T-helper 1 cell treated with Interleukin-12 subunit alpha and Interleukin-12 subunit beta and Interleukin-4 antibody, amounts not matched to agents 30 ng/mL and 1 ng/mL, for 36 hours (primary cell): Measurements from ENCODE around the gene USP51. TPM values are rescaled to one million over a fixed set of nuclear protein-coding genes. Genes with fewer than 3 reads are reported as not detected.
"Not testable (repeated sequence)": the region's sequence is repeated elsewhere in the genome, so short reads cannot be mapped to it uniquely, and the experiment has no call there.

Experiments
- intact Hi-C: fragments of 100-400 bp; cut with micrococcal nuclease; formaldehyde crosslinking; loops from one replicate; pipeline ENCODE4 v1.15.1; 2024
- total RNA-seq: library from RNA; stranded (reverse); gene quantifications from 2 replicates; pipeline ENCODE4 v1.2.3, GENCODE V29; 2022

USP51 gene
- total RNA-seq: 0.98 and 1.2 TPM in 2 replicates

DNA sequence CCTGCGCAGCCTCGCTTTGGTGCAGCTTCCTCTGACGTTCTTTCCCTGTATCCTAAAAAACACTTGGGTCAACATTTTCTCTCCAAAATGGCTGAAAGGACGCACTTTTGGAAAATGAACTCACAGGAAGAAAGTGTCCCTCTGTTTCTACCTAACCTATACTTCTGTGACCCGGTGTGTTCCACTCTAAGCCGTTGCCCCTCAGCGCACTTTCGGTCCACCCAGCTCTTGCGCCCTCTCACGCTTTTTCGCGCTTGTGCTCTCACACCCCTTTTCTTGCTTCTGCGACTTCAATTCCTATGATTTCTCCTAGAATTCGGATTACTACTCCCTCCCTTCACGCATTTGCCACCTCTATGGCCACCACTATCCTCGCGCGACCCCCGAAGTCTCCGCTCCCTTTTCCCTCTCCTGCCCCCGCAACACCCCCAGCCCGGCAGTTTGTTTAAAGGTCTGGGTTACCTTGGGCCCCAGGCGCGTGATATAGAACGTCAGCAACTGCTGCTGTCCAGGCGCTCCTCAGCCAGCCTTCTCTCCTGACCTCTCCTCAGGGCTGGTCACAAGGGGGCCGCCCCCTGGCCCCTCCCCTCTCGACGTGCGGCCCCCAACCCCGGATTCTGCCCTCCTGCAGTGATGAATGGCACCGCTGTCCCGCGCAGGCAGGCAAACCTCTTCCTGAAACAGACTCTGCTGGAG is at the start of gene USP51:
TSS of gene USP51 (minus strand) at position 535 of the 696 bp plus-strand sequence. CDS start 909 bp downstream, outside the sequence.
- intact Hi-C loops: no loop called here

- intact Hi-C loops: no loop called here
These were observed 34.8 kb upstream of the USP51 start for GRCh38 chrX:55524487-55524886.

GRCh38 chrX:55523356-55523755 is 33.7 kb upstream of the USP51 start:
- intact Hi-C loops: no loop called here

DNA sequence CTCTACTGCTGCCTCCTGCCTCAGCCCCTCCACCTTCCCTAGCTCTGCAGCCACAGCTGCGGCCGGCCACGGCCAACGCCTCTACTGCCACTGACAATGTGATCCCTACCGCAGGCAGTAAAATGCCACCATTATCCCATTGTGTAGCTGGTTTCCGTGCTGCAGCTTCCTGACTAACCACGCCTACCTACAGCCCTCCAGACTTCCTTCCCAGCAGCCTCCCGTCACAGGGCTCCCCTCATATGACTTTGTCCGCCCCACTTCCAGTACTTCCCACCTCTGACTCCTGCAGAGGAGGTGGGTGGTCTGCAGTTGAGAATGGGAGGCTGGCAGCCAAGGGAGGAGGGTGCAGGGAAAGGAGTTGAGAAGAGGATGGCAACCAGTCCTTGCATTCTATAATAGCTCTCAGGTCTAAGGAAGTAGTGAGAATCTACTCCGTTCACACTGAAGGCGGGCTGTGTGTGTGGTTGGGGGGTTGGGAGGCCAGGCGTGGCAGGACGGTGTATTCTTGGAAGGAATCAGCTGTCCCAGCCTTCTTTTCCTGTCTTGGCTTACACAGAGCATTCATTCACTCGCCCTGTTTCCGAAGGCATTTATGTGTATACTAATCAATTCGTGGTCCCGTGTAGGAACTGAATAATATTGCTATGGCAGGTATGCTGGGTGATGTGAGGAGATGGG is 33.1 kb upstream of the USP51 start:
- intact Hi-C loops: no loop called here

- intact Hi-C loops: no loop called here
These were observed 32.0 kb upstream of the USP51 start for GRCh38 chrX:55521687-55522086.

GRCh38 chrX:55516794-55517481 is 27.3 kb upstream of the USP51 start:
- intact Hi-C loops: not testable (repeated sequence)

DNA sequence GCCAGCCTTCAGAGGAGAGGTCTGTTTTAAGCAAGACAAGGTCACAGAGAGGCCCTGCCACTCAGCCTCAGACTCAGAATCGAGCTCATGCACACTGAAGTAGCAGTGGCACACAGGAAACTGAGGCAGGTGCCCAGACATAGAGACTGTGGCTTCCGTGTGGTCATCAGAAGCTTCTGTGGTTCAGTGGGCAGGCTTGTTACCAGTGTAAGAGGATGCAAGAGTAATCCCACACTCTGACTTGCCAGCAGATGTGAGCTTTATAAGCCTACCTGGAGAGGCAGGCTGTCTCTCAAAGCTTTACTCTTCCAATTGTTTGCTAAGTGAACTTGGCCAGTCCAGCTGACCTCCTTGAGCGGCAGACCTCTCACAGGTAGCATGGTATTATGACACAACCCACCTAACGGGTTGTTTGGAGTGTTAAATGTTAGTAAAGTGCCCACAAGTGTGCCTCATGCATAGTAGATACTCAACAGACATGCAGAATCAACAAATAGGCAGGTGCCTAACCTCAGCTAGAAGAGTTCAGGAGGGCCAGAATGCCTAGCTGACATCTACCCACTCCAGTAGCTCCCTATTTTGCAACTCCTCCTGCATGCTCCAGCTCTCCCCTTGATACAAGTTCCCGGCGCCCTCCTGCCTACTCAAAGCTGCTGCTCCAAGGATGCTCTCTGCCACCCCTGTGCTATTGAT is 23.5 kb upstream of the USP51 start:
- intact Hi-C loops: not testable (repeated sequence)

GRCh38 chrX:55508410-55509152 is 18.9 kb upstream of the USP51 start:
- intact Hi-C loops: not testable (repeated sequence)

DNA sequence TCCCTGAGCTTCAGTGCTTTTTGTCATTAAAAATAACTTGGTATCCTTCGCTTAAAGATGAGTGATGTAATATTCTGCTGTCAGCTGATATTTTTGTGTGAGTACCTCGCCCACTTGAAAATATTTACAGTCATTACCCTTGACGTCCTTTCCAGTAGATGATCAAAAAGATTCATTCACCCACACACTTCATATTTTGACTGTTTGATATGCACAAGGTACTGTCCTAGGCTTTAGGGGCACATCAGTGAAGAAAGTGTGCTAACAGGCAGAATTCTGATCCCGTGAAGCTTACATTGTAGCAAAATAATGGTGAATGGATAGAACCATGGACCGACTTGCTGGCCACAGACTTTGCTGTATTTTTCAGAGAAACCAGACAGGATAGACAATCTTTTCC is 18.1 kb upstream of the USP51 start:
- intact Hi-C loops: not testable (repeated sequence)

DNA sequence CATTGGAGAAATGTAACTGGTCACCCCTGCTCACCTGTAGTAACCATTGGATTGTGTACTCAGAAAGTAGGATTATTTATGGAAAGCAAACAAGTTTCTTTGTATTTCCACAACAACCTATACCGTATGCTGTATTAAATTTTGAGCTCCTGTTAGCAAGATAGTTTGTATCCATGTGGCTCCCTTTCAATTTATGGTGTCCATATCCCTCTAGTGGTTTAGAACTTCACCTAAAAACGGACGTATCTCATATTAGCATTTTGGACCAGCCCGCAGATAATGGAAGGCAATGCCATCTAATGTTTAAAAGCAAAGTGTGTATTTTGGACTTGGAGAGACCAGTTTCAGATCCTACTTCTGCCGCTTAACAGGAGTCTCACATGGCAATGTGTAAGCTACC is 17.4 kb upstream of the USP51 start:
- intact Hi-C loops: not testable (repeated sequence)

DNA sequence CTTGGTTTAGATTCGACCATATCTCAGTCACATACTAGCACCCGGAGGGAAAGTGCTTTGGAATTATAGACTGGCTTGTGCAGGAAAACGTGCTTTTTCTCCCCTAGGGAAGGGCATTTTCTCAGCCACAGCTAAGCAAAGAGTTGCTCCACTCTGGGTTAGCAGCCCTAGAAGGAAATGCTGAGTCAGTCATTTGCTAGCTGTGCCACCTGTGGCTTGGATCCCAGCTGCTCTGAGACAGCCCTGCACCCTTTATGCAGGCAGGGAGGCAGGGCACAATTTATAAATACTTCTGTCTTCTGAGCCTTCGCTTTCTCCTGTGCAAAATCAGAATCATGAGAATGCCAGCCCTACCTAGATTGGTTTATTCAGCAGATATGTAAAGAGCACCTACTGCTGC is 1.3 kb upstream of the USP51 start:
- intact Hi-C loops: no loop called here

GRCh38 chrX:55490121-55490520 is 473 bp upstream of the USP51 start:
- intact Hi-C loops: no loop called here

DNA sequence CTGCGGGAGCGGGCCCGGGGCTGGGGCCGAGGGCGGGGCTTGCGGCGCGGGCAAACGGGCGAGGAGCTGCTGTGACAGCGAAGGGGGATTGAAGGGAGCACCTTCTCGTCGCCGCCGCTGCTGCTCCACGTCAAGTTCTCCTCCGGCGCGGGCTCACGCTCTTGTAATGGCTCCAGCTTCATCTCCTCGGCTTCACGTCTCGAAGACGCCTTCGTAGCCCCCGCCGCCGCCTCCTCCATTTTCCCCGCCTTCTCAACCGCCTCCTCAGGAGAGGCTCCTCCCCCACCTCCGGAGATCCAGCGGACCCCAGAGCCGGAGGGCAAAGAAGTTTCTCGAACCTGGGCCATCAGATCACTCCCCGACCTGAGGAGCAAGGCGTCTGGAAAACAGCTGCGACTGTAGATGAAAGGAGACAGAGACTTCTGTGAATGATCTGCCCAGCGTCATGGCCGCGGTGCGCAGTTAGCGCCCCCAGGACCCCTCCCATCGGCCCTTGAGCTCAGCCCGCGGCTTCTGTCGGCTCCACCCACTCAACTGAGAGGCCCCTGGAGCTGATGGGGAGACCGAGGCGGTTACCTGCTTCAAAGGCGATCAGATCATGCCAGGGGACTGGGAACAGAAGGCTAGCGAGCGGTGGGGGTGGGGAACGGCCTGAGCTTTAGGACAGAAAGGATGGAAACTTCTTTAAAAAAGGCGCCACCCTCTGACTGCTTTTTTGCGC is 895 bp downstream of the USP51 start:
- intact Hi-C loops: no loop called here

DNA sequence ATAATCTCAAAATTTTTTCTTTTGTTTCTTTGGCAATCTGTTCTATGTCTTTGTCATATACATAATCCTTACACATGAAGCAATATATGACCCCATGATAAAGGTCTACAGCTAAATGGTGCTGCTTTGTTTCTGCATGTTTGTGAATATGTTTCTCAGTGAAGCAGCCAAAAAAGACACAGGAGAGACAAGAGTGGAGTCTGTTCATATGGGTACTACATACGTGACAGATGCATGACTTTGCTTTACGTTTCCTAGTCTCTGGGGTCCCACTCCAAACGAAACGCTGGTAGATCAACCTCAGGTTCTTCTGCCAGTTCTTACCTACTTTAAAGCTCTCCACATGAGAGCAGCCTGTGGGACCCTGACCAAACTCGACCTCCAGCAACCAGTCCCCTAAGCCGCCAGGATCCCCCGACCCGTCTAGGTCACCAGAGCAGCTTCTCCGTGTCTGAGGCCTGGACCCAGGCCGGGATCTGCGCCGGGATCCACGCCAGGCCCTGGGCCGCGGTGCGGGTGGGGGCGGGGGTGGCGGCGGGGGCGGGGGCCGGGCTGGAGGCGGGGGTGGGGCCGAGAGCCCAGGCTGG is 1.5 kb downstream of the USP51 start:
- intact Hi-C loops: no loop called here

DNA sequence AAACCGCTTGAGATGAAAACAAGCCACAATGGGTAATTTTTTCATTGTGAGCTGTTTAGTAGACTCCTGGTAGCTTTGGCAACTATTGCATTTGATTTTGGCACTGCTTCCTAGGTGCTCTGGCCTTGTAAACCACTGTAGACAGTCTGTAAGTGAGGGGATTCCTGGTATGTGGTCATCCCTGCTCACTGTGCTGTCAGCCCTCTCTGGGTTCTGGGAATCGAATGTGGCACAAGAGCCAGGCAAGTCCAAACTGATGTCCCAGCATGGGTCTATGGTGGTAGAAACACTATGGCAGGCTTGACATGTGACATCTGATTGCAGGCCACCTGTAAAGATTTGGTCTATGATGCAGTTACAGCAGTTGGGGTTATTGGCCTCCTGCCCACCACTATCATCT is 2.5 kb downstream of the USP51 start:
- intact Hi-C loops: no loop called here

GRCh38 chrX:55486736-55487135 is 2.9 kb downstream of the USP51 start:
- intact Hi-C loops: no loop called here

DNA sequence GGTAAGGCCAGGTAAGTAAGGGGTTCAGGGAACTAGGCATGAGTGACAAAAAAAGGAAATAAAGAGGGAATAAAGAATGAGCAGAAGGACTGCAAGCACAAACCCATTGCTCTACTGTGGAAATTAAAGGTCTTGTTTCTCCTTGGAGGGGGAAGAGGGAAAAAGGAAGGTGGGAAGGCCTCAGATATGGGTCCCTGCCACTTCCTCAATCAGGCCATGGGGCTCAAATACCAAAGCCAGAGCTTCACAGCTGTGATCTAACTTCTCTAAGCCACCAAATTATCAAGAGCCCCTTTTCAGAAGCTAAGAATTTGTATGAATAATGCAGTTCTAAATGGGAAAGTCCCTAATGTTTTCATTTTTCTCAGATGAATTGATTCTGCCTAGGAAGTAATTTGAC is 4.7 kb downstream of the USP51 start:
- intact Hi-C loops: no loop called here

- intact Hi-C loops: no loop called here
These were observed 9.1 kb downstream of the USP51 start for GRCh38 chrX:55480390-55481062.

GRCh38 chrX:55479956-55480355 is 9.7 kb downstream of the USP51 start:
- intact Hi-C loops: not testable (repeated sequence)
